ENCODE results near the gene BAZ2B. TPM values are rescaled to one million over a fixed set of nuclear protein-coding genes. Genes with fewer than 3 reads are reported as not detected.

Gene BAZ2B
- total RNA-seq, 4 donors from 2014 or later, result 46.8 to 72.8 (median 53.4) TPM

DNA sequence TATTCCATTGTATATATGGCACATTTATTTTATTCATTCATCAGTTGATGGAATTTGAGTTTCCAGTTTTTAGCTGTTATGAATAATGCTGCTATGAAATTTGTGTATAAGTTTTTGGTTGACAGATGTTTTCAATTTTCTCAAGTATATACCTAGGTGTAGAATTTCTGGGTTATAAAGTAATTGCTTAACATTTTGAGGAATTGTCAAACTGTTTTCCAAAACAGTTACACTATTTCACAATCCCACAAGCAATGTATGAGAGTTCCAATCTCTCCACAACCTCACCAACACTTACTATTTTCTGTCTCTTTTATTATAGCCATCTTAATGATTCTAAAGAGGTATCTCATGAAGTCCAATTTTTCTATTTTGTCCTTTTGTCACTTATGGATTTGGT is 317.4 kb downstream of the BAZ2B start:
- no peak for TF ChIP-seq CTCF (IDR thresholded peaks at IDR 0.05)
- no peak for TF ChIP-seq POLR2A (IDR thresholded peaks at IDR 0.05)
- no peak for DNase-seq (ENCODE audit: low spot score in 2 of 2)
- H3K4me3 ChIP-seq (ENCODE audit: low read depth, poor library complexity, severe bottlenecking), result no peak overlapping the region
- intact Hi-C loops (cut with DNase I; ENCODE audit: low total_unique reads), result no loop called here

- intact Hi-C loops (cut with DNase I; ENCODE audit: low total_unique reads), result no loop called here
- DNase-seq (ENCODE audit: low spot score in 2 of 2), result no peak
- no peak for TF ChIP-seq CTCF (IDR thresholded peaks at IDR 0.05)
- TF ChIP-seq POLR2A (IDR thresholded peaks at IDR 0.05), result no peak
- no peak overlapping the region for H3K4me3 ChIP-seq (ENCODE audit: low read depth, poor library complexity, severe bottlenecking)
- 85 to 87% methylated on average over 5 of the region's 5 CpGs for WGBS, 2 donors
Measured at GRCh38 chr2:159297042-159297707, 319.2 kb downstream of the BAZ2B start.

GRCh38 chr2:159292157-159292556 is 324.2 kb downstream of the BAZ2B start:
- intact Hi-C loops (cut with DNase I; ENCODE audit: low total_unique reads), result no loop called here
- H3K4me3 ChIP-seq (ENCODE audit: low read depth, poor library complexity, severe bottlenecking), result no peak overlapping the region
- no peak for DNase-seq (ENCODE audit: low spot score in 2 of 2)
- TF ChIP-seq CTCF (IDR thresholded peaks at IDR 0.05) (no peak), POLR2A (IDR thresholded peaks at IDR 0.05) (no peak)
- WGBS, 2 donors, result 82 to 83% methylated on average over 6 of the region's 6 CpGs

- intact Hi-C loops (cut with DNase I; ENCODE audit: low total_unique reads), result no loop called here
- no peak overlapping the region for H3K4me3 ChIP-seq (ENCODE audit: low read depth, poor library complexity, severe bottlenecking)
- 34 to 36% methylated on average over 7 of the region's 7 CpGs for WGBS, 2 donors
- TF ChIP-seq POLR2A (IDR thresholded peaks at IDR 0.05) (no peak), CTCF (IDR thresholded peaks at IDR 0.05) (no peak)
- DNase-seq (ENCODE audit: low spot score in 2 of 2), result peak in 1 of 2 donors; percentile 58
Measured at GRCh38 chr2:159290289-159290907, 325.9 kb downstream of the BAZ2B start.

- DNase-seq (ENCODE audit: low spot score in 2 of 2), result no peak
- intact Hi-C loops (cut with DNase I; ENCODE audit: low total_unique reads), result no loop called here
- TF ChIP-seq POLR2A (IDR thresholded peaks at IDR 0.05) (no peak), CTCF (IDR thresholded peaks at IDR 0.05) (no peak)
- no peak overlapping the region for H3K4me3 ChIP-seq (ENCODE audit: low read depth, poor library complexity, severe bottlenecking)
Measured at GRCh38 chr2:159287733-159288132, 328.6 kb downstream of the BAZ2B start.

Measured in lower leg skin (tissue), 4 donors.